Thoracic aorta (tissue), 2 donors: ENCODE measurements around the gene NAV2. TPM values are rescaled to one million over a fixed set of nuclear protein-coding genes. Genes with fewer than 3 reads are reported as not detected.

Source experiments
- ATAC-seq: fragments of 150-250 bp; one replicate; pipeline ENCODE4 v1.8.0; 2017; ENCODE audit warnings: low read depth; ENCODE audit not compliant: insufficient number of reproducible peaks, low FRiP score
- DNase-seq: peaks from one replicate; pipeline ENCODE4 v3.0.0-alpha.2; 2020; ENCODE audit warnings: low spot score
- H3K27ac ChIP-seq, 2 donors: fragments of 200-600 bp; sonication (generic); 1 replicate in 1 of 2; 2 replicates in 1 of 2; pipeline ENCODE4 v1.5.1; 2016; ENCODE audit warnings: mild to moderate bottlenecking in 2 of 2, moderate library complexity in 2 of 2
- H3K27me3 ChIP-seq: fragments of 200-600 bp; sonication (generic); replicated peaks from 2 replicates; pipeline ENCODE4 v1.6.0; 2016; ENCODE audit warnings: mild to moderate bottlenecking; ENCODE audit not compliant: insufficient read depth
- H3K36me3 ChIP-seq: fragments of 200-600 bp; sonication (generic); one replicate; pipeline ENCODE4 v1.5.1; 2016
- H3K4me1 ChIP-seq, 2 donors: fragments of 200-600 bp; sonication (generic); 1 replicate in 1 of 2; 2 replicates in 1 of 2; pipeline versions ENCODE4 v1.5.1 to v1.6.0; 2016; ENCODE audit warnings: low read depth in 2 of 2, mild to moderate bottlenecking in 1 of 2; ENCODE audit not compliant: control insufficient read depth in 1 of 2
- H3K4me3 ChIP-seq: fragments of 200-600 bp; sonication (generic); 2 replicates; pipeline ENCODE4 v1.5.1; 2016; ENCODE audit warnings: mild to moderate bottlenecking
- H3K9me3 ChIP-seq: fragments of 200-600 bp; sonication (generic); 2 replicates; pipeline ENCODE4 v1.5.1; 2016
- CTCF ChIP-seq: fragments of 200-600 bp; sonication (generic); IDR thresholded peaks from one replicate; pipeline ENCODE4 v1.5.1; 2019; ENCODE audit warnings: antibody characterized with exemption
- total RNA-seq, 2 donors: library from RNA; depleted of rRNA; stranded (reverse); fragments of >200 nt; gene quantifications; one replicate each; pipeline versions ENCODE4 v1.1.0 to v1.2.3, GENCODE V29; 2016

The NAV2 gene
- total RNA-seq, 2 donors from 2014 or later, result 125 to 230 TPM

GRCh38 chr11:19789835-19790710 lies 77.4 kb downstream of the NAV2 start:
- ATAC-seq, result no peak
- TF ChIP-seq CTCF, result no peak
- Histone ChIP-seq H3K4me1 (peaks cover 32 to 85% of the 10 kb centered on the region in 2 donors), H3K4me3 (peak overlapping the region; percentile 1), H3K27ac (peak overlapping the region in 1 of 2 donors; percentile 4), H3K36me3 (peaks cover 3% of the 10 kb centered on the region), H3K27me3 (no peaks in the 10 kb centered on the region), H3K9me3 (no peaks in the 10 kb centered on the region)
- no peak for DNase-seq

- TF ChIP-seq CTCF, result no peak
- DNase-seq (no peak), ATAC-seq (no peak)
Observed at GRCh38 chr11:19790831-19791552, 78.4 kb downstream of the NAV2 start.

GRCh38 chr11:19792510-19792909 lies 79.9 kb downstream of the NAV2 start:
- peaks cover 30 to 91% of the 10 kb centered on the region in 2 donors for H3K4me1 ChIP-seq
- ATAC-seq (no peak), DNase-seq (no peak)
- TF ChIP-seq CTCF, result no peak
- H3K36me3 ChIP-seq, result peaks cover 3% of the 10 kb centered on the region
- no peaks in the 10 kb centered on the region for H3K27me3 ChIP-seq
- no peaks in the 10 kb centered on the region for H3K9me3 ChIP-seq
- no peak overlapping the region for H3K27ac ChIP-seq
- no peak overlapping the region for H3K4me3 ChIP-seq

More at GRCh38 chr11:19790831-19791552, 78.4 kb downstream of the NAV2 start:
- H3K9me3 ChIP-seq, result no peaks in the 10 kb centered on the region
- H3K27ac ChIP-seq, result no peak overlapping the region
- no peak overlapping the region for H3K4me3 ChIP-seq
- H3K27me3 ChIP-seq, result no peaks in the 10 kb centered on the region
- peaks cover 32 to 89% of the 10 kb centered on the region in 2 donors for H3K4me1 ChIP-seq
- peaks cover 3% of the 10 kb centered on the region for H3K36me3 ChIP-seq

- Histone ChIP-seq H3K27me3 (no peaks in the 10 kb centered on the region), H3K9me3 (no peaks in the 10 kb centered on the region), H3K36me3 (peaks cover 3% of the 10 kb centered on the region), H3K27ac (no peak overlapping the region), H3K4me3 (no peak overlapping the region), H3K4me1 (peaks cover 22 to 91% of the 10 kb centered on the region in 2 donors)
- DNase-seq (no peak), ATAC-seq (no peak)
- TF ChIP-seq CTCF, result no peak
Observed at GRCh38 chr11:19793326-19793725, 80.7 kb downstream of the NAV2 start.

GRCh38 chr11:19794161-19794560 lies 81.5 kb downstream of the NAV2 start:
- ATAC-seq, result no peak
- H3K4me3 ChIP-seq, result no peak overlapping the region
- no peak for DNase-seq
- peaks cover 3% of the 10 kb centered on the region for H3K36me3 ChIP-seq
- TF ChIP-seq CTCF, result no peak
- no peaks in the 10 kb centered on the region for H3K27me3 ChIP-seq
- peaks cover 14 to 91% of the 10 kb centered on the region in 2 donors for H3K4me1 ChIP-seq
- H3K27ac ChIP-seq, result no peak overlapping the region
- H3K9me3 ChIP-seq, result no peaks in the 10 kb centered on the region
